ENCODE measurements around the gene UBC. TPM values are rescaled to one million over a fixed set of nuclear protein-coding genes. Genes with fewer than 3 reads are reported as not detected.

Gene UBC
- total and polyA plus RNA-seq, 9 of the 15 experiments (the other 6 are each of a cell fraction or from before 2014, with no cell fraction given) = 533 to 1,153 (median 813) TPM

GRCh38 chr12:124863416-124864325, 50.8 kb downstream of the UBC start, which contains the start of gene SCARB1 (continued):
- TF ChIP-seq PKNOX1 (IDR thresholded peaks at IDR 0.05) (peak; percentile 26), CAMTA2 (CRISPR knock-in tag; conservative IDR thresholded peaks at IDR 0.05) (no peak), ADNP (tag; IDR thresholded peaks at IDR 0.05) (no peak), ZC3H4 (CRISPR knock-in tag; IDR thresholded peaks at IDR 0.05; ENCODE audit: borderline replicate concordance) (no peak), RFX5 (IDR thresholded peaks at IDR 0.05; ENCODE audit: low read depth, low read length) (no peak), U2AF1 (optimal IDR thresholded peaks at IDR 0.05; ENCODE audit: low read depth, low read length) (peak; percentile 83), RHOXF2B (CRISPR knock-in tag; conservative IDR thresholded peaks at IDR 0.05) (no peak), POLR2G (IDR thresholded peaks at IDR 0.05; ENCODE audit: low read depth, low read length) (peak; percentile 92), ZNF609 (CRISPR knock-in tag; IDR thresholded peaks at IDR 0.05; ENCODE audit: borderline replicate concordance) (no peak), DLX4 (CRISPR knock-in tag; IDR thresholded peaks at IDR 0.05) (no peak), L3MBTL2 (IDR thresholded peaks at IDR 0.05) (peak; percentile 51), GATAD2B (IDR thresholded peaks at IDR 0.05; ENCODE audit: borderline replicate concordance) (no peak), ATF3 (IDR thresholded peaks at IDR 0.05) (no peak), ATF3 (CRISPR knock-in tag; conservative IDR thresholded peaks at IDR 0.05) (no peak), ETV5 (CRISPR knock-in tag; IDR thresholded peaks at IDR 0.05; ENCODE audit: low read depth) (no peak), ZFPM2 (CRISPR knock-in tag; IDR thresholded peaks at IDR 0.05) (no peak), SP1 (CRISPR knock-in tag; IDR thresholded peaks at IDR 0.05) (peak; percentile 54; the same call in 1 of the 2 replicates), ZBTB7A (IDR thresholded peaks at IDR 0.05; ENCODE audit: borderline replicate concordance, control insufficient read depth, low read depth, low read length) (peak; percentile 60), ZBTB34 (CRISPR knock-in tag; IDR thresholded peaks at IDR 0.05) (no peak), GATAD2A (IDR thresholded peaks at IDR 0.05) (peak; percentile 13)

All from K562 (cell line).